GM10266 (cell line): ENCODE results near the gene PRM3.

Source experiments
- DNase-seq: peaks from one replicate; pipeline ENCODE4 v3.0.0; 2012; ENCODE audit errors: extremely low spot score
- CTCF ChIP-seq: IDR thresholded peaks from 2 replicates; pipeline ENCODE4 v1.5.1; 2012; ENCODE audit warnings: mild to moderate bottlenecking, low read depth; ENCODE audit not compliant: control insufficient read depth, insufficient read depth; ENCODE audit errors: missing control alignments

Gene PRM3

DNA sequence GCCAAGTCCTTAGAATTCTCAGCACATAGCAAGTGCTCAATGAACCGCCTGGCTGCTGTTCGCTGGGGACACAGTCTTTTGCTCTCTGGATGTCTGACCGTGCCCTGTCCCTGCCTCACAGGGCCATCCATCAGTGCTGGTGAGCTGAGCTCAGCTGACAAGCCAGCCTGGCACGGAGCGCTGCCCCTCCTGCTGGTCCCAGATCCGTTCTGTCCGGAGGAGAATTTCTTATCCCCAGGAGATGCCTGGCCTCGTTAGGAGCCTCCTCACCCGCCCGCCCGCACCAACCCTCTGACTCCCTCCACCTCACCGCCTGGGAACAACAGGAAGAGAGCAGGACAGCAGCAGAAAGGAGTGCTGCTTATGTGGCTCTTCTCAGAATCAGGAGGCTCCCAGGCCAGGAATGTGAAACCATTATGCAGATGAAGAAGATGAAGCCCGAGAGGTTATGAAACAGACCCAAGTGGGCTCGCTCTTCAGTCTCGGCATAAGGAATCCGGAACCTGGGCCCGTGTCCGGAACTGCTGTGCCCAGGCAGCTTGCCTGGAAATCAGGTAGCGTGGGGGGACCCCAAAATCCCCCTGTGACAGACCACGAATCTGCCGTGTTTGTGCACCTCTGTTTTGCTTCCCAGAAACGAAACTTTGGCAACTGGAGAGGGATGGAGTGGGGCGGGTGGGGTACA is 43.0 kb upstream of the PRM3 start:
- no peak for DNase-seq
- no peak for TF ChIP-seq CTCF

- no peak for TF ChIP-seq CTCF
- no peak for DNase-seq
Measured at GRCh38 chr16:11315510-11315909, 42.1 kb upstream of the PRM3 start.

GRCh38 chr16:11314309-11314894 is 41.0 kb upstream of the PRM3 start:
- no peak for TF ChIP-seq CTCF
- no peak for DNase-seq

DNA sequence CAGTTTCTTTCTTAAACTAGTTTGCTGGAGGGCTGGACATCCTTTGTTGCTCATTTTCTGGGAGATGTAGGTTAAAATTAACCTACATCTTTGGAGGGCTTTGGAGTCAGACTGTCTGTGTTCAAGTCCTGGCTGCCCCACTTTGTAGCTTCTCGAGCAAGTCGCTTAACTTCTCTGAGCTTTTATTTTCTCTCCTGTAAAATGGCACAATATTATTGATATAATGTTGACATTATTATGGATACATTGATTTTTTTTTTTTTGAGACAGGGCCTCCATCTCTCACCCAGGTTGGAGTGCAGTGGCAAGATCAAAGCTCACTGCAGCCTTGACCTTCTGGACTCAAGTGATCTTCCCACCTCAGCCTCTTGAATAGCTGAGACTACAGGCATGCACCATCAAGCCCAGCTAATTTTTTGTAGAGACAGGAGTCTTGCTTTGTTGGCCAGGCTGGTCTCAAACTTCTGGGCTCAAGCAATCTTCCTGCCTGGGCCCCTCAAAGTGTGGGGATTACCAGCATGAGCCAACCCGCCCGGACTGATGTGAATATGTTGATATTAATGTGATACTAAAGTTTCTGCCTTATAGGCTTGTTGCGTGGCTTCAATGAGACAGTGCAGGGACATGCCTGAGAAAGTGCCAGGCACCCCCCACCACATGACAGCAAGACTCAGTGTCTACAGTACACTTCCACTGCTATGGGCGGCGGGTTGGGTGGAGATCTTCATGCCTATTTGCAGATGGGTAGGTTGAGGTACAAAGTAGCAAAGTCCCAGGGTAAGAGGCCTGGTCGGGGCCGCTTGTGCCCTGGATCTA is 40.3 kb upstream of the PRM3 start:
- no peak for DNase-seq
- no peak for TF ChIP-seq CTCF

DNA sequence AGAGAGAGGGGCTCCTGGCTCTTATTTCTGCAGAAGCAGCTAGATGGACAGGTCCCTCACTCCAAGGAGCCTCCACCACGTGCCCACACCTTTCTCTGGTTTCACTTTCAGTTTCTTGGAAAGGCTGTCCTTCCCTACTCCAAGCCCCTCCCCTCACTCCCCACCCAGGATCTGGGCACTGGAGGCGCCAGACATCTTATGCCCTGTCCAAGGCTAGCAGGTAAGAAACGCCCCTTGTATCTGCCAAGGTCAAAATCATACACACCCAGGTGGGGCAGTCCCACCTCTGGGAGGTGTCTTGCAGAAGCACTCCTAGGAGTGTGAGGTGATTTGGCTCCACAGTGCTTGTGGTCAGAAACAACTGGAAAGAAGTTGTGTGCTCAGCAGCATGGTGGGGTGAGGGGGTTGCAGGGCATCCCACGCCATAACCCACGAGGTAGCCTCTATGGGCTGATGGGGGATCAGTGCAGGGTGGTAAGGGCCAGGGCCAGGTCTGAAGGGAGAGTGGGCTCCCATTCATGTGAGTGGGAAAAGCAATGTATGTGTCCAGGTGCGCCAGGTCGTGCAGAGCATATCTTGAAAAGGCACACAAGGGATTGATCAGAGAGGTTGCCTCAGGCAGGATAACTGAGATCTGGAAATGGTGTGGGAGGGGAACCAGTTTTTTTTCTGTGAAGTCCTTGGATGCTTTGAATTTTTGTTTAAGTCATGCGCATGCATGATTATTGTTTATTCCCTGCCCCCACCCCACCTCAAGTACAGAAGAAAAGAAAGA is 39.5 kb upstream of the PRM3 start:
- DNase-seq: no peak
- TF ChIP-seq CTCF: no peak

GRCh38 chr16:11310997-11311561 is 37.6 kb upstream of the PRM3 start:
- TF ChIP-seq CTCF: no peak
- peak; percentile 73 for DNase-seq
